DMS53 (cell line): Measurements from ENCODE around the gene MDH1B.
"Not testable (repeated sequence)": the region's sequence is repeated elsewhere in the genome, so short reads cannot be mapped to it uniquely, and the experiment has no call there.

Experiments used
- DNase-seq: peaks from one replicate; lab custom pipeline; 2025; lab: John Stamatoyannopoulos, UW

MDH1B gene

GRCh38 chr2:206765242-206766056, at the start of gene MDH1B, which contains the start of gene FASTKD2:
TSS of gene MDH1B (minus strand) at chr2:206765328. CDS start at chr2:206765271, 57 bp downstream.
TSS of gene FASTKD2 (plus strand) at chr2:206765606. CDS start at chr2:206766694, 1,088 bp downstream.
- DNase-seq: peak; percentile 96

- no peak for DNase-seq
These were observed 49.4 kb upstream of the MDH1B start for GRCh38 chr2:206814498-206814897.

- not testable (repeated sequence) for DNase-seq
These were observed 47.3 kb upstream of the MDH1B start for GRCh38 chr2:206812471-206812870.

- not testable (repeated sequence) for DNase-seq
These were observed 42.5 kb upstream of the MDH1B start for GRCh38 chr2:206807624-206808023.

- no peak for DNase-seq
These were observed 40.9 kb upstream of the MDH1B start for GRCh38 chr2:206805887-206806607.

- no peak for DNase-seq
These were observed 39.2 kb upstream of the MDH1B start for GRCh38 chr2:206804326-206804725.

GRCh38 chr2:206802654-206803514, 37.8 kb upstream of the MDH1B start:
- DNase-seq: no peak

- DNase-seq: no peak
These were observed 36.5 kb upstream of the MDH1B start for GRCh38 chr2:206801418-206802189.

- DNase-seq: peak; percentile 86
These were observed 35.6 kb upstream of the MDH1B start for GRCh38 chr2:206800506-206801417.

- DNase-seq: no peak
These were observed 34.0 kb upstream of the MDH1B start for GRCh38 chr2:206799083-206799482.

GRCh38 chr2:206798000-206798399, 32.9 kb upstream of the MDH1B start:
- no peak for DNase-seq

GRCh38 chr2:206797376-206797775, 32.2 kb upstream of the MDH1B start:
- peak; percentile 26 for DNase-seq

GRCh38 chr2:206792645-206793044, 27.5 kb upstream of the MDH1B start:
- DNase-seq: no peak

- DNase-seq: no peak
These were observed 25.3 kb upstream of the MDH1B start for GRCh38 chr2:206790311-206790935.

- no peak for DNase-seq
These were observed 19.6 kb upstream of the MDH1B start for GRCh38 chr2:206784559-206785353.

- DNase-seq: peak; percentile 41
These were observed 18.6 kb upstream of the MDH1B start for GRCh38 chr2:206783718-206784117.

- no peak for DNase-seq
These were observed 15.5 kb upstream of the MDH1B start for GRCh38 chr2:206780671-206781070.

- no peak for DNase-seq
These were observed 11.3 kb upstream of the MDH1B start for GRCh38 chr2:206776432-206776831.

GRCh38 chr2:206774871-206775270, 9.7 kb upstream of the MDH1B start:
- DNase-seq: no peak
